Activated gamma-delta T cell (primary cell): ENCODE data around the gene PDE4D.
"Not testable (repeated sequence)": the region's sequence is repeated elsewhere in the genome, so short reads cannot be mapped to it uniquely, and the experiment has no call there.

Source experiments
- DNase-seq: peaks from one replicate; lab custom pipeline; 2025; lab: John Stamatoyannopoulos, UW

PDE4D gene

GRCh38 chr5:59071755-59072549, 821.6 kb downstream of the PDE4D start:
- DNase-seq, result no peak

GRCh38 chr5:59069438-59070079, 824.0 kb downstream of the PDE4D start:
- no peak for DNase-seq

- DNase-seq, result no peak
These were observed 825.4 kb downstream of the PDE4D start for GRCh38 chr5:59067956-59068656.

GRCh38 chr5:59066367-59067163, 827.0 kb downstream of the PDE4D start:
- no peak for DNase-seq

- no peak for DNase-seq
These were observed 828.0 kb downstream of the PDE4D start for GRCh38 chr5:59065554-59065953.

- no peak for DNase-seq
These were observed 829.2 kb downstream of the PDE4D start for GRCh38 chr5:59064293-59064692.

GRCh38 chr5:59062986-59063683, 830.4 kb downstream of the PDE4D start:
- DNase-seq, result no peak

- no peak for DNase-seq
These were observed 832.1 kb downstream of the PDE4D start for GRCh38 chr5:59061377-59061776.

- no peak for DNase-seq
These were observed 834.4 kb downstream of the PDE4D start for GRCh38 chr5:59058969-59059687.

- DNase-seq, result no peak
These were observed 835.3 kb downstream of the PDE4D start for GRCh38 chr5:59058237-59058636.

GRCh38 chr5:59056599-59056998, 836.9 kb downstream of the PDE4D start:
- not testable (repeated sequence) for DNase-seq

- no peak for DNase-seq
These were observed 837.6 kb downstream of the PDE4D start for GRCh38 chr5:59055745-59056448.

GRCh38 chr5:59054963-59055528, 838.5 kb downstream of the PDE4D start:
- no peak for DNase-seq

GRCh38 chr5:59051951-59052350, 841.6 kb downstream of the PDE4D start:
- DNase-seq, result no peak

GRCh38 chr5:59049095-59049494, 844.4 kb downstream of the PDE4D start:
- no peak for DNase-seq

GRCh38 chr5:59042201-59043055, 851.1 kb downstream of the PDE4D start:
- no peak for DNase-seq

GRCh38 chr5:59041355-59041754, 852.2 kb downstream of the PDE4D start:
- no peak for DNase-seq

GRCh38 chr5:59040804-59041201, 852.7 kb downstream of the PDE4D start:
- no peak for DNase-seq
